Activated CD4-positive, alpha-beta T cell treated with anti-CD3 and anti-CD28 coated beads, Interleukin-2, amount 50 U/mL, for 4 hours (primary cell): ENCODE data around the gene USP17L22.
"Not testable (repeated sequence)": the region's sequence is repeated elsewhere in the genome, so short reads cannot be mapped to it uniquely, and the experiment has no call there.

Source experiments
- DNase-seq, 2 experiments: peaks; one replicate each; pipeline ENCODE4 v3.0.0-alpha.2; 2020

Gene USP17L22, protein sequence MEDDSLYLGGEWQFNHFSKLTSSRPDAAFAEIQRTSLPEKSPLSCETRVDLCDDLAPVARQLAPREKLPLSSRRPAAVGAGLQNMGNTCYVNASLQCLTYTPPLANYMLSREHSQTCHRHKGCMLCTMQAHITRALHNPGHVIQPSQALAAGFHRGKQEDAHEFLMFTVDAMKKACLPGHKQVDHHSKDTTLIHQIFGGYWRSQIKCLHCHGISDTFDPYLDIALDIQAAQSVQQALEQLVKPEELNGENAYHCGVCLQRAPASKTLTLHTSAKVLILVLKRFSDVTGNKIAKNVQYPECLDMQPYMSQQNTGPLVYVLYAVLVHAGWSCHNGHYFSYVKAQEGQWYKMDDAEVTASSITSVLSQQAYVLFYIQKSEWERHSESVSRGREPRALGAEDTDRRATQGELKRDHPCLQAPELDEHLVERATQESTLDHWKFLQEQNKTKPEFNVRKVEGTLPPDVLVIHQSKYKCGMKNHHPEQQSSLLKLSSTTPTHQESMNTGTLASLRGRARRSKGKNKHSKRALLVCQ

DNA sequence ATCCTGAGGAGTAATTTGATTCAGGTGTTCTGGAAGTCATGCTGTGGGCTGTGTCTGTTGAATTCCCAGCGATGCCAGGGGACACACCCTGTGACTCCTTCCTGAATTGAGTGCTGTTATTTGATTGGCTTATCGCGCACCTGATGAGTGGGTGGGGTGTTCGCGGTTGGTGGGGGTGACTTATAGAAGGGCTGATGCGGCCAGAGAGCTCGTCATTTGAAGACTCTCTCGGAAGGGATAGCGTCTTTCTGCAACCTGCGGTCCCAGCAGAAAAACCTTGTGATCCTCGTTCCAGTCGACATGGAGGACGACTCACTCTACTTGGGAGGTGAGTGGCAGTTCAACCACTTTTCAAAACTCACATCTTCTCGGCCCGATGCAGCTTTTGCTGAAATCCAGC is at the start of gene USP17L22:
Gene USP17L22 (plus strand): TSS at position 301 of the 400 bp plus-strand sequence. CDS start 0 bp downstream, at position 301.
- not testable (repeated sequence) for DNase-seq

DNA sequence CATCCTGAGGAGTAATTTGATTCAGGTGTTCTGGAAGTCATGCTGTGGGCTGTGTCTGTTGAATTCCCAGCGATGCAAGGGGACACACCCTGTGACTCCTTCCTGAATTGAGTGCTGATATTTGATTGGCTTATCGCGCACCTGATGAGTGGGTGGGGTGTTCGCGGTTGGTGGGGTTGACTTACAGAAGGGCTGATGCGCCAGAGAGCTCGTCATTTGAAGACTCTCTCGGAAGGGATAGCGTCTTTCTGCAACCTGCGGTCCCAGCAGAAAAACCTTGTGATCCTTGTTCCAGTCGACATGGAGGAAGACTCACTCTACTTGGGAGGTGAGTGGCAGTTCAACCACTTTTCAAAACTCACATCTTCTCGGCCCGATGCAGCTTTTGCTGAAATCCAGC is 47.6 kb upstream of the USP17L22 start, which contains the start of gene USP17L12:
Gene USP17L12 (plus strand): TSS at position 301 of the 400 bp plus-strand sequence. CDS start 0 bp downstream, at position 301.
- not testable (repeated sequence) for DNase-seq

DNA sequence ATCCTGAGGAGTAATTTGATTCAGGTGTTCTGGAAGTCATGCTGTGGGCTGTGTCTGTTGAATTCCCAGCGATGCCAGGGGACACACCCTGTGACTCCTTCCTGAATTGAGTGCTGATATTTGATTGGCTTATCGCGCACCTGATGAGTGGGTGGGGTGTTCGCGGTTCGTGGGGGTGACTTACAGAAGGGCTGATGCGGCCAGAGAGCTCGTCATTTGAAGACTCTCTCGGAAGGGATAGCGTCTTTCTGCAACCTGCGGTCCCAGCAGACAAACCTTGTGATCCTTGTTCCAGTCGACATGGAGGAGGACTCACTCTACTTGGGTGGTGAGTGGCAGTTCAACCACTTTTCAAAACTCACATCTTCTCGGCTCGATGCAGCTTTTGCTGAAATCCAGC is 42.8 kb upstream of the USP17L22 start, which contains the start of gene USP17L13:
Gene USP17L13 (plus strand): TSS at position 301 of the 400 bp plus-strand sequence. CDS start 0 bp downstream, at position 301.
- not testable (repeated sequence) for DNase-seq

DNA sequence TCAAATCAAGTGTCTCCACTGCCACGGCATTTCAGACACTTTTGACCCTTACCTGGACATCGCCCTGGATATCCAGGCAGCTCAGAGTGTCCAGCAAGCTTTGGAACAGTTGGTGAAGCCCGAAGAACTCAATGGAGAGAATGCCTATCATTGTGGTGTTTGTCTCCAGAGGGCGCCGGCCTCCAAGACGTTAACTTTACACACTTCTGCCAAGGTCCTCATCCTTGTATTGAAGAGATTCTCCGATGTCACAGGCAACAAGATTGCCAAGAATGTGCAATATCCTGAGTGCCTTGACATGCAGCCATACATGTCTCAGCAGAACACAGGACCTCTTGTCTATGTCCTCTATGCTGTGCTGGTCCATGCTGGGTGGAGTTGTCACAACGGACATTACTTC is 37.2 kb upstream of the USP17L22 start:
- not testable (repeated sequence) for DNase-seq

DNA sequence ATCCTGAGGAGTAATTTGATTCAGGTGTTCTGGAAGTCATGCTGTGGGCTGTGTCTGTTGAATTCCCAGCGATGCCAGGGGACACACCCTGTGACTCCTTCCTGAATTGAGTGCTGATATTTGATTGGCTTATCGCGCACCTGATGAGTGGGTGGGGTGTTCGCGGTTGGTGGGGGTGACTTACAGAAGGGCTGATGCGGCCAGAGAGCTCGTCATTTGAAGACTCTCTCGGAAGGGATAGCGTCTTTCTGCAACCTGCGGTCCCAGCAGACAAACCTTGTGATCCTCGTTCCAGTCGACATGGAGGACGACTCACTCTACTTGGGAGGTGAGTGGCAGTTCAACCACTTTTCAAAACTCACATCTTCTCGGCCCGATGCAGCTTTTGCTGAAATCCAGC is 33.3 kb upstream of the USP17L22 start, which contains the start of gene USP17L15:
Gene USP17L15 (plus strand): TSS at position 301 of the 400 bp plus-strand sequence. CDS start 0 bp downstream, at position 301.
- not testable (repeated sequence) for DNase-seq

DNA sequence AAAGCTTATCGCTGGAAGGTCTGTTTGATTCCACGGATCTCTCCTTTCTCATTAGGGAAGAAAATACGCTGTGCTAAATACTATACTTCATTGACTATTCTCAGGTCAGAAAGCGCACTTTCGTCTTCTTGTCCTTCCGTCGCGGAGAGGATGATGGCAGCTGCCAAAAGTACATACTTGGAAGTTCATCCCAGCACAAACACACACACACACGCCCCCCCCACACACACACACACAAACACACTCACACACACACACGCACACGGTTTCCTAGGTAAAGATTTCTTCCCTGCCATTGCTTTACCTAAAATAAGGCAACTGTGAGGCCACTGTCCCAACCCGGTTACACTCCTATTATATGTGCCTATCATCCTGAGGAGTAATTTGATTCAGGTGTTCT is 29.0 kb upstream of the USP17L22 start:
- DNase-seq: not testable (repeated sequence)

DNA sequence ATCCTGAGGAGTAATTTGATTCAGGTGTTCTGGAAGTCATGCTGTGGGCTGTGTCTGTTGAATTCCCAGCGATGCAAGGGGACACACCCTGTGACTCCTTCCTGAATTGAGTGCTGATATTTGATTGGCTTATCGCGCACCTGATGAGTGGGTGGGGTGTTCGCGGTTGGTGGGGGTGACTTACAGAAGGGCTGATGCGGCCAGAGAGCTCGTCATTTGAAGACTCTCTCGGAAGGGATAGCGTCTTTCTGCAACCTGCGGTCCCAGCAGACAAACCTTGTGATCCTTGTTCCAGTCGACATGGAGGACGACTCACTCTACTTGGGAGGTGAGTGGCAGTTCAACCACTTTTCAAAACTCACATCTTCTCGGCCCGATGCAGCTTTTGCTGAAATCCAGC is 23.8 kb upstream of the USP17L22 start, which contains the start of gene USP17L17:
Gene USP17L17 (plus strand): TSS at position 301 of the 400 bp plus-strand sequence. CDS start 0 bp downstream, at position 301.
- DNase-seq: not testable (repeated sequence)

DNA sequence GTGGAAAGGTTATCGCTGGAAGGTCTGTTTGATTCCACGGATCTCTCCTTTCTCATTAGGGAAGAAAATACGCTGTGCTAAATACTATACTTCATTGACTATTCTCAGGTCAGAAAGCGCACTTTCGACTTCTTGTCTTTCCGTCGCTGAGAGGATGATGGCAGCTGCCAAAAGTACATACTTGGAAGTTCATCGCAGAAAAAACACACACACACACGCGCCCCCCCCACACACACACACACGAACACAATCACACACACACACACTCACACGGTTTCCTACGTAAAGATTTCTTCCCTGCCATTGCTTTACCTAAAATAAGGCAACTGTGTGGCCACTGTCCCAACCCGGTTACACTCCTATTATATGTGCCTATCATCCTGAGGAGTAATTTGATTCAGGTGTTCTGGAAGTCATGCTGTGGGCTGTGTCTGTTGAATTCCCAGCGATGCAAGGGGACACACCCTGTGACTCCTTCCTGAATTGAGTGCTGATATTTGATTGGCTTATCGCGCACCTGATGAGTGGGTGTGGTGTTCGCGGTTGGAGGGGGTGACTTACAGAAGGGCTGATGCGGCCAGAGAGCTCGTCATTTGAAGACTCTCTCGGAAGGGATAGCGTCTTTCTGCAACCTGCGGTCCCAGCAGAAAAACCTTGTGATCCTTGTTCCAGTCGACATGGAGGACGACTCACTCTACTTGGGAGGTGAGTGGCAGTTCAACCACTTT is 19.3 kb upstream of the USP17L22 start, which contains the start of gene USP17L18:
Gene USP17L18 (plus strand): TSS at position 678 of the 728 bp plus-strand sequence. CDS start 0 bp downstream, at position 678.
- not testable (repeated sequence) for DNase-seq

DNA sequence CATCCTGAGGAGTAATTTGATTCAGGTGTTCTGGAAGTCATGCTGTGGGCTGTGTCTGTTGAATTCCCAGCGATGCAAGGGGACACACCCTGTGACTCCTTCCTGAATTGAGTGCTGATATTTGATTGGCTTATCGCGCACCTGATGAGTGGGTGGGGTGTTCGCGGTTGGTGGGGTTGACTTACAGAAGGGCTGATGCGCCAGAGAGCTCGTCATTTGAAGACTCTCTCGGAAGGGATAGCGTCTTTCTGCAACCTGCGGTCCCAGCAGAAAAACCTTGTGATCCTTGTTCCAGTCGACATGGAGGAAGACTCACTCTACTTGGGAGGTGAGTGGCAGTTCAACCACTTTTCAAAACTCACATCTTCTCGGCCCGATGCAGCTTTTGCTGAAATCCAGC is 14.3 kb upstream of the USP17L22 start, which contains the start of gene USP17L19:
Gene USP17L19 (plus strand): TSS at position 301 of the 400 bp plus-strand sequence. CDS start 0 bp downstream, at position 301.
- not testable (repeated sequence) for DNase-seq

DNA sequence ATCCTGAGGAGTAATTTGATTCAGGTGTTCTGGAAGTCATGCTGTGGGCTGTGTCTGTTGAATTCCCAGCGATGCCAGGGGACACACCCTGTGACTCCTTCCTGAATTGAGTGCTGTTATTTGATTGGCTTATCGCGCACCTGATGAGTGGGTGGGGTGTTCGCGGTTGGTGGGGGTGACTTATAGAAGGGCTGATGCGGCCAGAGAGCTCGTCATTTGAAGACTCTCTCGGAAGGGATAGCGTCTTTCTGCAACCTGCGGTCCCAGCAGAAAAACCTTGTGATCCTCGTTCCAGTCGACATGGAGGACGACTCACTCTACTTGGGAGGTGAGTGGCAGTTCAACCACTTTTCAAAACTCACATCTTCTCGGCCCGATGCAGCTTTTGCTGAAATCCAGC is 9.6 kb upstream of the USP17L22 start, which contains the start of gene USP17L20:
Gene USP17L20 (plus strand): TSS at position 301 of the 400 bp plus-strand sequence. CDS start 0 bp downstream, at position 301.
- DNase-seq: not testable (repeated sequence)

DNA sequence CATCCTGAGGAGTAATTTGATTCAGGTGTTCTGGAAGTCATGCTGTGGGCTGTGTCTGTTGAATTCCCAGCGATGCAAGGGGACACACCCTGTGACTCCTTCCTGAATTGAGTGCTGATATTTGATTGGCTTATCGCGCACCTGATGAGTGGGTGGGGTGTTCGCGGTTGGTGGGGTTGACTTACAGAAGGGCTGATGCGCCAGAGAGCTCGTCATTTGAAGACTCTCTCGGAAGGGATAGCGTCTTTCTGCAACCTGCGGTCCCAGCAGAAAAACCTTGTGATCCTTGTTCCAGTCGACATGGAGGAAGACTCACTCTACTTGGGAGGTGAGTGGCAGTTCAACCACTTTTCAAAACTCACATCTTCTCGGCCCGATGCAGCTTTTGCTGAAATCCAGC is 4.8 kb upstream of the USP17L22 start, which contains the start of gene USP17L21:
Gene USP17L21 (plus strand): TSS at position 301 of the 400 bp plus-strand sequence. CDS start 0 bp downstream, at position 301.
- not testable (repeated sequence) for DNase-seq

DNA sequence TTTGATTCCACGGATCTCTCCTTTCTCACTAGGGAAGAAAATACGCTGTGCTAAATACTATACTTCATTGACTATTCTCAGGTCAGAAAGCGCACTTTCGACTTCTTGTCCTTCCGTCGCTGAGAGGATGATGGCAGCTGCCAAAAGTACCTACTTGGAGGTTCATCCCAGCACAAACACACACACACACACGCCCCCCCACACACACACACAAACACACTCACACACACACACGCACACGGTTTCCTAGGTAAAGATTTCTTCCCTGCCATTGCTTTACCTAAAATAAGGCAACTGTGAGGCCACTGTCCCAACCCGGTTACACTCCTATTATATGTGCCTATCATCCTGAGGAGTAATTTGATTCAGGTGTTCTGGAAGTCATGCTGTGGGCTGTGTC is 4.3 kb downstream of the USP17L22 start:
- not testable (repeated sequence) for DNase-seq
